Stimulated activated CD4-positive, alpha-beta T cell treated with anti-CD3 and anti-CD28 coated beads, Interleukin-4, amount 100 ng/mL, for 48 hours (primary cell): Measurements from ENCODE around the gene ZNF70.

Experiments used
- DNase-seq, 2 donors: peaks; one replicate each; pipeline ENCODE4 v3.0.0-alpha.2; 2020; ENCODE audit warnings: low read depth in 2 of 2

ZNF70 gene

GRCh38 chr22:23716811-23717801, 33.8 kb downstream of the ZNF70 start:
- DNase-seq = peak; percentile 70 to 76

- DNase-seq = no peak
Measured at GRCh38 chr22:23715806-23716375, 35.0 kb downstream of the ZNF70 start.

GRCh38 chr22:23714596-23715578, 36.0 kb downstream of the ZNF70 start:
- DNase-seq = no peak

- no peak for DNase-seq
Measured at GRCh38 chr22:23713696-23714595, 37.0 kb downstream of the ZNF70 start.

GRCh38 chr22:23712256-23712655, 38.7 kb downstream of the ZNF70 start:
- DNase-seq = no peak

- DNase-seq = no peak
Measured at GRCh38 chr22:23709107-23709506, 41.8 kb downstream of the ZNF70 start.

GRCh38 chr22:23708270-23708669, 42.6 kb downstream of the ZNF70 start:
- no peak for DNase-seq

- DNase-seq = peak in 1 of 2 donors; percentile 23
Measured at GRCh38 chr22:23705358-23705757, 45.6 kb downstream of the ZNF70 start.

GRCh38 chr22:23704829-23705228, 46.1 kb downstream of the ZNF70 start:
- DNase-seq = no peak

- no peak for DNase-seq
Measured at GRCh38 chr22:23704062-23704461, 46.9 kb downstream of the ZNF70 start.

GRCh38 chr22:23700706-23701105, 50.2 kb downstream of the ZNF70 start:
- DNase-seq = no peak

GRCh38 chr22:23698673-23699235, 52.2 kb downstream of the ZNF70 start:
- no peak for DNase-seq

GRCh38 chr22:23698094-23698493, 52.8 kb downstream of the ZNF70 start:
- no peak for DNase-seq

- DNase-seq = no peak
Measured at GRCh38 chr22:23697031-23697970, 53.6 kb downstream of the ZNF70 start.

GRCh38 chr22:23696326-23696851, 54.5 kb downstream of the ZNF70 start:
- peak; percentile 60 to 65 for DNase-seq

GRCh38 chr22:23695571-23696325, 55.2 kb downstream of the ZNF70 start:
- DNase-seq = no peak

- DNase-seq = no peak
Measured at GRCh38 chr22:23695141-23695540, 55.8 kb downstream of the ZNF70 start.

GRCh38 chr22:23693979-23694680, 56.8 kb downstream of the ZNF70 start:
- no peak for DNase-seq
